Liver (tissue), 3 donors: ENCODE measurements around the gene ELK4.

Experiments
- CTCF ChIP-seq: fragments of 150-350 bp; IDR thresholded peaks from 2 replicates; pipeline ENCODE4 v1.5.1; 2017; ENCODE audit warnings: improper control_type of control experiment, low read depth, low read length; ENCODE audit not compliant: missing input control
- EGR1 ChIP-seq, 2 donors: IDR thresholded peaks; 2 replicates each; pipeline ENCODE4 v1.6.1; 2016 to 2018; ENCODE audit warnings: antibody characterized with exemption in 2 of 2, low read depth in 2 of 2
- FOXA1 ChIP-seq: IDR thresholded peaks from 2 replicates; pipeline ENCODE4 v1.6.1; 2016; ENCODE audit warnings: antibody characterized with exemption
- GABPA ChIP-seq, 2 donors: IDR thresholded peaks in 1 of 2; conservative IDR thresholded peaks in 1 of 2; 2 replicates each; pipeline ENCODE4 v1.6.1; 2016; ENCODE audit warnings: antibody characterized with exemption in 2 of 2, mild to moderate bottlenecking in 1 of 2, moderate library complexity in 1 of 2
- JUND ChIP-seq, 2 donors: IDR thresholded peaks; 2 replicates each; pipeline ENCODE4 v1.6.1; 2016; ENCODE audit warnings: antibody characterized with exemption in 2 of 2
- MAX ChIP-seq: IDR thresholded peaks from 2 replicates; pipeline ENCODE4 v1.6.1; 2016; ENCODE audit warnings: antibody characterized with exemption
- NR2F2 ChIP-seq: IDR thresholded peaks from 2 replicates; pipeline ENCODE4 v1.6.1; 2016; ENCODE audit warnings: antibody characterized with exemption
- RAD21 ChIP-seq, 2 donors: IDR thresholded peaks; 2 replicates each; pipeline ENCODE4 v1.6.1; 2016; ENCODE audit warnings: antibody characterized with exemption in 2 of 2, mild to moderate bottlenecking in 2 of 2
- REST ChIP-seq: IDR thresholded peaks from 2 replicates; pipeline ENCODE4 v1.6.1; 2016; ENCODE audit warnings: antibody characterized with exemption, mild to moderate bottlenecking
- TAF1 ChIP-seq: conservative IDR thresholded peaks from 2 replicates; pipeline ENCODE4 v1.6.1; 2016; ENCODE audit warnings: antibody characterized with exemption, mild to moderate bottlenecking
- donor health status: healthy.
- donor health status: healthy.

GRCh38 chr1:205585169-205585834 lies 46.5 kb downstream of the ELK4 start:
- TF ChIP-seq CTCF, result no peak
- TF ChIP-seq REST, result no peak
- TF ChIP-seq MAX, result no peak
- TF ChIP-seq GABPA (IDR thresholded peaks at IDR 0.05 in 1 of 2, conservative IDR thresholded peaks at IDR 0.05 in 1 of 2), result no peak
- no peak for TF ChIP-seq FOXA1
- TF ChIP-seq TAF1, result no peak
- TF ChIP-seq RAD21 (IDR thresholded peaks at IDR 0.05), result no peak
- no peak for TF ChIP-seq JUND (IDR thresholded peaks at IDR 0.05)
- TF ChIP-seq EGR1 (IDR thresholded peaks at IDR 0.05; ENCODE audit: low read depth in 2 of 2), result no peak
- no peak for TF ChIP-seq NR2F2
